Naive thymus-derived CD8-positive, alpha-beta T cell (primary cell): Measurements from ENCODE around the gene TTL. TPM values are rescaled to one million over a fixed set of nuclear protein-coding genes. Genes with fewer than 3 reads are reported as not detected.
"Not testable (repeated sequence)": the region's sequence is repeated elsewhere in the genome, so short reads cannot be mapped to it uniquely, and the experiment has no call there.

Experiments
- ATAC-seq, 2 donors: fragments of 150-1000 bp; cut with Tn5 transposase in 1 of 2; sonication (Bioruptor Pico), chemical (Tn5 transposase) in 1 of 2; 1 replicate in 1 of 2; 2 replicates in 1 of 2; pipeline ENCODE4 v1.10.0; 2021; ENCODE audit warnings: mild to moderate bottlenecking in 2 of 2, moderate library complexity in 2 of 2
- POLR2A ChIA-PET: fragments of 350-600 bp; sonication (Branson Sonifier 250); formaldehyde crosslinking; loops from one replicate; lab custom pipeline; 2021; ENCODE audit warnings: antibody characterized with exemption; lab: Charles Lee
- DNase-seq, 10 donors: peaks; one replicate each; pipeline versions ENCODE4 v3.0.0 to v3.0.0-alpha.2; 2020 to 2022
- H3K27ac Mint-ChIP-seq, 10 donors: one replicate each; pipeline ENCODE4 v1.8.0; 2020 to 2022; ENCODE audit warnings: mild to moderate bottlenecking in 10 of 10, mixed read lengths in 10 of 10, moderate library complexity in 4 of 10, inconsistent platforms in 1 of 10
- H3K27me3 Mint-ChIP-seq, 5 donors: one replicate each; pipeline ENCODE4 v1.8.0; 2021 to 2022; ENCODE audit warnings: mixed read lengths in 5 of 5
- H3K36me3 Mint-ChIP-seq, 3 donors: one replicate each; pipeline ENCODE4 v1.8.0; 2020 to 2022; ENCODE audit warnings: mixed read lengths in 3 of 3, mild to moderate bottlenecking in 2 of 3, inconsistent platforms in 1 of 3
- H3K4me1 Mint-ChIP-seq, 4 donors: one replicate each; pipeline ENCODE4 v1.8.0; 2021 to 2022; ENCODE audit warnings: mixed read lengths in 4 of 4
- H3K4me3 Mint-ChIP-seq, 10 donors: one replicate each; pipeline ENCODE4 v1.8.0; 2020 to 2022; ENCODE audit warnings: mild to moderate bottlenecking in 10 of 10, mixed read lengths in 10 of 10, moderate library complexity in 6 of 10, inconsistent platforms in 1 of 10
- H3K9me3 Mint-ChIP-seq, 9 donors: one replicate each; pipeline ENCODE4 v1.8.0; 2020 to 2022; ENCODE audit warnings: mixed read lengths in 9 of 9, mild to moderate bottlenecking in 3 of 9, inconsistent platforms in 1 of 9, moderate library complexity in 1 of 9
- polyA plus RNA-seq, 3 donors: library from polyadenylated mRNA; unstranded; fragments of 300-500 nt; fragmentation: Illumina TruSeq; gene quantifications; one replicate each; pipeline ENCODE4 v1.2.3, GENCODE V29; 2021
- total RNA-seq, 8 experiments: library from RNA in 2 of 8; stranded (reverse) in 2 of 8; gene quantifications; one replicate each; pipeline ENCODE4 v1.2.3 and lab custom pipeline; 2021 to 2026

The TTL gene
- total and polyA plus RNA-seq, 5 experiments from 2014 or later = 1.7 to 18.9 (median 3.3) TPM

DNA sequence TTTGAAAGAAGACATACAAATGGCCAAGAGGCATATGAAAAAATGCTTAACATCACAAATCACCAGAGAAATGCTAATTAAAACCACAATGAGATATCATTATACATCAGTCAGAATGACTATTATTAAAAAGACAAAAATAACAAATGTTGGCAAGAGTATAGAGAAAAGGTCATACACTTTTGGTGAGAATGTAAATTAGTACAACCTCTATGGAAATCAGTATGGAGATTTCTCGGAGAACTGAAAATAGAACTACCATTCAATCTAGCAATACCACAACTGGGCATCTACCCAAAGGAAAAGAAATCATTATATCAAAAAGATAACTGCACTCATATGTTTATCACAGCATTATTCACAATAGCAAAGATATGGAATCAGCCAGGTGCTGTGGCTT lies 37.7 kb upstream of the TTL start:
- ATAC-seq, DNase-seq, H3K4me3 Mint-ChIP-seq, H3K9me3 Mint-ChIP-seq, POLR2A ChIA-PET, H3K4me1 Mint-ChIP-seq, H3K27ac Mint-ChIP-seq, H3K36me3 Mint-ChIP-seq: not testable (repeated sequence)
- H3K27me3 Mint-ChIP-seq = peaks cover 0 to 14% (median 0%) of the 10 kb centered on the region in 5 donors

DNA sequence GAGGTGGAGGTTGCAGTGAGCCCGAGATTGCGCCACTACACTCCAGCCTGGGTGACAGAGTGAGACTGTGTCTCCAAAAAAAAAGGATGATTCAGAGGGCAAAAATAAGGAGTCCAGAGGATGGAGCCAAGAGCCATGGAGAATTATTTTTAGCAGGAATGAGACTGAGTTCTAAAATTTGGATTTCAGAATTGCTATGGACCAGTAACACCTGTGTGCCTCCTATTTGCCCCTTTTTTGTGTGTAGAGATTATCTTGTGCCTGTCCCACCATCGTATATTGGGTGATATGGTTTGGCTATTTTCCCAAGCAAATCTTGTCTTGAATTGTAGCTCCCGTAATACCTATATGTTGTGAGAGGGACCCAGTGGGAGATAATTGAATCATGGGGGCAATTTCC lies 32.1 kb upstream of the TTL start:
- ATAC-seq (no peak), DNase-seq (no peak)
- Mint-ChIP-seq H3K9me3 (peaks cover 0 to 10% (median 0%) of the 10 kb centered on the region in 9 donors), H3K36me3 (peaks cover 0 to 7% (median 2%) of the 10 kb centered on the region in 3 donors), H3K4me3 (no peak overlapping the region), H3K4me1 (peaks cover 0 to 1% (median 0%) of the 10 kb centered on the region in 4 donors), H3K27me3 (no peaks in the 10 kb centered on the region), H3K27ac (no peak overlapping the region)
- POLR2A ChIA-PET = no interaction called here

DNA sequence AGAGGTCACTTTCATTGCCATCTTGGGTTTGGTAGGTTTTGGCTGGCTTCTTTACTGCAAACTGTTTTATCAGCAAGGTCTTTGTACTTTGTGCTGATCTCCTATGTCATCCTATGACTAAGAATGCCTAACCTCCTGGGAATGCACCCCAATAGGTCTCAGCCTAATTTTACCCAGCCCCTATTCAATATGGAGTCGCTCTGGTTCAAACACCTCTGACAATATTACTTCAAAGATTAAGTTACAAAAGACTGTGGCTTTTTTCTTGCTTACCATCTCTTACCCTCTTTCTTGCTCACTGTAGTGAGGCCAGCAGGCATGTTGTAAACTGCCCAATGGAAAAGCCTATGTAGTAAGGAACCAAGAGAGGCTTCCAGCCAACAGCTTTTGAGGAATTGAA lies 30.6 kb upstream of the TTL start:
- DNase-seq (no peak), ATAC-seq (no peak)
- Mint-ChIP-seq H3K4me1 (peaks cover 0 to 1% (median 0%) of the 10 kb centered on the region in 4 donors), H3K4me3 (no peak overlapping the region), H3K36me3 (peaks cover 0 to 7% (median 2%) of the 10 kb centered on the region in 3 donors), H3K27ac (no peak overlapping the region), H3K9me3 (peaks cover 0 to 10% (median 0%) of the 10 kb centered on the region in 9 donors), H3K27me3 (peaks cover 0 to 4% (median 0%) of the 10 kb centered on the region in 5 donors)
- POLR2A ChIA-PET = no interaction called here

DNA sequence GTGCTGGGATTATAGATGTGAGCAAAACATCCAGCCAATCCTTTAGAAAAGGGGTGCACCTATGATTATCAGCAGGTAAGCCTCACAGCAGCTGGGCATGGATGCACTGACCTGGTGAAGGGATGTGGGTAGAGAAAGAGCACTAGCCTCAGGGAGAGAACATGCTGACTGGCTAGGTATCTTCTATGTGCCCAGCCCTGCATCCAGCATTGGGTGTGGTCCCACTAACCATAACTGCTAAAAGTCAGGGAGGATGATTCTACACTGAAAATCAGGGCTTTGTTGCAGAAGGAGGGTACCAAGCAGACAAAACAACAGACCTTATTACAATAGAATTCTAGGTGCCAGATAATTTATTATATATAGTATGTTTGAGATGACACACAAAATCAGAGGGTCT lies 27.4 kb upstream of the TTL start:
- H3K36me3 Mint-ChIP-seq = peaks cover 0 to 7% (median 2%) of the 10 kb centered on the region in 3 donors
- peak overlapping the region in 1 of 10 donors; percentile 8 for H3K27ac Mint-ChIP-seq
- ATAC-seq (no peak), DNase-seq (no peak)
- peaks cover 0 to 10% (median 0%) of the 10 kb centered on the region in 9 donors for H3K9me3 Mint-ChIP-seq
- H3K27me3 Mint-ChIP-seq = peaks cover 0 to 8% (median 4%) of the 10 kb centered on the region in 5 donors
- H3K4me1 Mint-ChIP-seq = peaks cover 0 to 1% (median 0%) of the 10 kb centered on the region in 4 donors
- POLR2A ChIA-PET = no interaction called here
- H3K4me3 Mint-ChIP-seq = no peak overlapping the region

DNA sequence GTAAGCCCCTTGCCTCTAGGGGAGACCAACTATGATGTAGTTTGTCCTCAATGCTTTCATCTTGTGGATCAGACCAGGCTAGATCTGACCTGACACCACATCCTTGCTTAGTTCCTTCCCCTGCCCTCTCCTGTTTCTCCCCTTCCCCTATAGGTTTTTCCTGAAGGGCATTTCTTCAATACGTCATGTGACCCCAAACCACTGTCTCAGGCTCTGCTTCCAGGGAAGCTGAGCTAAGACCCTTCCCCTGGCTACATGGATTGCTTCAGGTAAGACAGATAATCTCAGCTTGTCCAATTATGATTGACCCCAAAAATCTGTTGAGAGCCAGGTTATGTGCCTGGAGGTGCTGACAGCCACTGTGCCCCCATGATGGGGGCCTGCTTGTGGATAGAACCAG lies 22.6 kb upstream of the TTL start:
- H3K27ac Mint-ChIP-seq = no peak overlapping the region
- peaks cover 0 to under 1% (median 0%) of the 10 kb centered on the region in 4 donors for H3K4me1 Mint-ChIP-seq
- H3K36me3 Mint-ChIP-seq = no peaks in the 10 kb centered on the region
- POLR2A ChIA-PET = no interaction called here
- H3K4me3 Mint-ChIP-seq = no peak overlapping the region
- H3K27me3 Mint-ChIP-seq = peaks cover 6 to 21% (median 8%) of the 10 kb centered on the region in 5 donors
- no peak for DNase-seq
- H3K9me3 Mint-ChIP-seq = no peaks in the 10 kb centered on the region
- no peak for ATAC-seq

DNA sequence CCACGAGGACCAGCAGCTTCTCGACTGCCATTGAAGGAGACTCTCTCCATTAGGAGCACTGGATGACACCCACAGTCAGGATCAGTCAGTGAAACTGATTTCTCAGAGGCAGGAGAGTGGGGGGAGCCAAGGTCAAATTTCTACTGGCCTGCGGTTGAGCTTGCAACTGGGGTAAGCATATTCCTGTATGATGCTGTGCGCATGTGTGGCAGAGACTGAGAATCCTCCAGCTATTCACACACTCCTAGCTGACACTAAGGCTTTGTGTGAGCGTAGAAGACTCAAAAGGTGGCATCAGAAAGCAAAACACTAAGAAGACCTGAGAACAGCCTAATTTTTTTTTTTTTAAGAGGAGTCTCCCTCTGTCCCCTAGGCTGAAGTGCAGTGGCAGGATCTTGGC lies 19.8 kb upstream of the TTL start:
- Mint-ChIP-seq H3K4me1 (no peaks in the 10 kb centered on the region), H3K4me3 (no peak overlapping the region), H3K27ac (no peak overlapping the region), H3K27me3 (peaks cover 6 to 19% (median 8%) of the 10 kb centered on the region in 5 donors), H3K36me3 (no peaks in the 10 kb centered on the region), H3K9me3 (no peaks in the 10 kb centered on the region)
- DNase-seq (no peak), ATAC-seq (no peak)
- POLR2A ChIA-PET = interaction anchor here (0.8 kb wide), 1 partner anchor 162 kb away, joined by 3 read pairs; no protein-coding TSS in a partner anchor

DNA sequence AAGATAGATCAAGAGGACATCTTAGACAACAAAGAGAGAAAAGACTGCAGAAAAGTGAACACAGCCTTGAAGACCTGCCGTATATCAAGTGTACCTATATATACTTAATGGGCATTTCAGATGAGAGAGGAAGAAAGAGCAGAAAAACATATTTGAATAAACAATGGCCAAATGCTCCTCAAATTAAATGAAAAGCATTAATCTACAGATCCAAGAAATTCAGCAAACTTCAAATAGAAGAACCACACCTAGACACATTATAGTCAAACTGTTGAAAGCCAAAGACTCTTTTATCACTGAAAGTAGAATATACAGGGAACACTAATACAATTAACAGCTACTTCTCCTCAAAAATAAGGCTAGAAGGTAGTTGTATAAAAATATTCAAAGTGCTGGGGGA lies 18.7 kb upstream of the TTL start:
- Mint-ChIP-seq H3K9me3 (no peaks in the 10 kb centered on the region), H3K36me3 (no peaks in the 10 kb centered on the region), H3K4me1 (no peaks in the 10 kb centered on the region), H3K4me3 (no peak overlapping the region), H3K27ac (no peak overlapping the region), H3K27me3 (peaks cover 4 to 13% (median 8%) of the 10 kb centered on the region in 5 donors)
- DNase-seq (no peak), ATAC-seq (no peak)
- POLR2A ChIA-PET = interaction anchor here (0.6 kb wide), 1 partner anchor 16 kb away, joined by 3 read pairs; no protein-coding TSS in a partner anchor

DNA sequence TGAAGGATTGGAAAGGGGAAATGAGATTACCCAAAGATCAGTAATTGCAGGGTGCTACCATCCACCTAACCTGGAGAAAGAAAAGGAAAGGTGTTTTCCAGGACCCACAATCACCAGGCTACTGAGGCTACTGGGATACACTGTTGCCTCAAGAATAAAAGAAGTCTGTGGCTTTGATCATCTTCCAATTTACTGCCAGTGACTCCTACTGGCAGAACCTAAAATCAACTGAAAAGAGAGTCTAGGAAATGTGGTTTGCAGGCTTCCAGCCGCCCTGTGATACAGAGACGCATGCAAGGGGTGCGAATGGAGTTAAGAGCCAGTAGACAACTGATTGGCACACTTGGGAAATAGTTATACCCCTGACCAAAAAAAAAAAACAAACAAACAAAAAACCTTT lies 16.6 kb upstream of the TTL start:
- H3K27ac Mint-ChIP-seq = no peak overlapping the region
- no peaks in the 10 kb centered on the region for H3K9me3 Mint-ChIP-seq
- no peak overlapping the region for H3K4me3 Mint-ChIP-seq
- no peak for DNase-seq
- ATAC-seq = no peak
- POLR2A ChIA-PET = no interaction called here
- H3K27me3 Mint-ChIP-seq = peaks cover 4 to 13% (median 8%) of the 10 kb centered on the region in 5 donors
- no peaks in the 10 kb centered on the region for H3K4me1 Mint-ChIP-seq
- H3K36me3 Mint-ChIP-seq = no peaks in the 10 kb centered on the region

DNA sequence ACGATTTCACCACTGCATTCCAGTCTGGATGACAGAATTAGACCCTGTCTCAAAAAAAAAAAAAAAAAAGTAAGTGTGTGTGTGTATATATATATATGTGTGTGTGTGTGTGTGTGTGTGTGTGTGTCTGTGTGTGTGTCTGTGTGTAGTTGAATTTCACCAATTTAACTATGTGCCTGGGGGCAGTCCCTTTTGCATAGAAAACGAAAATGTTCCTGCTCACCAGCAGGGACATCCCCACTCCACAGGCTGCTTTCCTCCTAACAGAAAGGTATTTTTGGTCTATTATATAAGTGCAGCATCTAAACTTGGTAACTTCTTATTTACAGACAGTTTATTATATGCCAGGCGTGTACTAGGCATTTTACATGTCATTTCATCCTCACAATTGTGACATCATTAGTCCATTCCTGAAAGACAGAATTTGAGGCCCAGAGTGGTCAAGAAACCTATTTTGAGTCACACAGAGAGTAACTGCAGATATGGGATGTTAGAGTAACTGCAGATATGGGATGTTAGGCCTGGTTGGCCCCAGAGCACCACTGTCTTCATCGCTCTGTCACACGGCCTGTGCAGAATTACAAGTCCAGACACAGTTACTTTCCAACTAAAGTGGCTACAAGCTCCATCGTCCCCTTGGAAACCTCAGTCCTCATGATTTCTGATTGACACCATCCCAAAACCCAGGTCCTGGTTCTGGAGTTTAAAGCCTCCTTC lies 9.3 kb upstream of the TTL start:
- POLR2A ChIA-PET = interaction anchor here (1.5 kb wide), 1 partner anchor 11 kb away, joined by 3 read pairs; no protein-coding TSS in a partner anchor
- H3K27ac Mint-ChIP-seq = no peak overlapping the region
- no peak for ATAC-seq
- no peaks in the 10 kb centered on the region for H3K36me3 Mint-ChIP-seq
- H3K9me3 Mint-ChIP-seq = no peaks in the 10 kb centered on the region
- H3K4me1 Mint-ChIP-seq = no peaks in the 10 kb centered on the region
- DNase-seq = no peak
- no peak overlapping the region for H3K4me3 Mint-ChIP-seq
- H3K27me3 Mint-ChIP-seq = peaks cover 0 to 1% (median 0%) of the 10 kb centered on the region in 5 donors

DNA sequence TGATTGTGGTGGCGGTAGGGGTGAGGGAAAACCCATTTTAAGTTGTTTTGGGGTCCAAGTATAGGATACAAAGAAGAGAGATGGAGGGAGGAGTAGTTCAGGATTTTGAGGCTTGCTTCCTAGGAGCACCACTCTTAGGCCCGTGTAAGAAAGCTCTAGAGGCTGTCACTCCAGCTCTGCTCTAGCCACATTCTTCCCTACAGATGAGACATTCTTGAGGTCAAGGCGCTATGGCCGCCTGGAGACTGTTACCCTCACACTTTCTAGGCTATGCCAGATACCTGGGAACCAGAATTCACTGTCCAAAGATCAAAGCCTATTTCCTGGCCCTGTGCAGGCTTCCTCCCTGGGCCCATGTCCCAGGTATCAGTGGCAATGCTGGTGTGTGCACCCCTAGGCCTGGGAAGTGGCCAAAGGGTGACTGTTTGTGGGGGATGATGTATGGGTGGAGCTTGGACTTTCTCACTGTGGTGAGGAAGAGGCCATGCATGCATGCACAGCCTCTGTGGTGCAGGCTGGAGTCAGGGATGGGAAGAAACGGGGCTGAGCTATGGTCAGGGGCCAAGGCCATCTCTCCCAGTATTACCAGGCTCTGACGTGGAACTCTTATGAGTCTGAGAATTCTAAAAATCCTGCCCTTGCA lies 7.0 kb upstream of the TTL start:
- no peaks in the 10 kb centered on the region for H3K4me1 Mint-ChIP-seq
- H3K9me3 Mint-ChIP-seq = no peaks in the 10 kb centered on the region
- peak overlapping the region in 1 of 10 donors; percentile 44 for H3K27ac Mint-ChIP-seq
- no peak overlapping the region for H3K4me3 Mint-ChIP-seq
- no peaks in the 10 kb centered on the region for H3K36me3 Mint-ChIP-seq
- no peak for DNase-seq
- ATAC-seq = no peak
- peaks cover 0 to 1% (median 0%) of the 10 kb centered on the region in 5 donors for H3K27me3 Mint-ChIP-seq
- POLR2A ChIA-PET = no interaction called here

DNA sequence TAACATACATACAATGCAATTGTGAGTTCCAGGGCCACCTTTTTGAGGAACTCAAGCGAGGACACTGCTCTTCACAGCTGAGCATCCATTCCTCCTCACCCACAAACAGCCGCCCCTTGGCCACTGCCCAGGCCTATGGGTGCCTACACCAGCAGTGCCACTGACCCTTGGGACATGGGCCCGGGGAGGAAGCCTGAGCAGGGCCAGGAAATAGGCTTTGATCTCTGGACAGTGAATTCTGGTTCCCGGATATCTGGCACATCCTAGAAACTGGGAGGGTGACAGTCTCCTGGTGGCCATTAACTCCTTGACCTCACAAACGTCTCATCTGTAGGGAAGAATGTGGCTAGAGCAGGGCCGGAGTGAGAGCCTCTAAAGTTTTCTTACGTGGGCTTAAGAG lies 5.5 kb upstream of the TTL start:
- peaks cover 0 to 1% (median 0%) of the 10 kb centered on the region in 5 donors for H3K27me3 Mint-ChIP-seq
- DNase-seq = no peak
- H3K36me3 Mint-ChIP-seq = no peaks in the 10 kb centered on the region
- H3K4me3 Mint-ChIP-seq = no peak overlapping the region
- POLR2A ChIA-PET = no interaction called here
- H3K4me1 Mint-ChIP-seq = peaks cover 6 to 13% (median 10%) of the 10 kb centered on the region in 4 donors
- no peaks in the 10 kb centered on the region for H3K9me3 Mint-ChIP-seq
- H3K27ac Mint-ChIP-seq = no peak overlapping the region
- ATAC-seq = no peak

DNA sequence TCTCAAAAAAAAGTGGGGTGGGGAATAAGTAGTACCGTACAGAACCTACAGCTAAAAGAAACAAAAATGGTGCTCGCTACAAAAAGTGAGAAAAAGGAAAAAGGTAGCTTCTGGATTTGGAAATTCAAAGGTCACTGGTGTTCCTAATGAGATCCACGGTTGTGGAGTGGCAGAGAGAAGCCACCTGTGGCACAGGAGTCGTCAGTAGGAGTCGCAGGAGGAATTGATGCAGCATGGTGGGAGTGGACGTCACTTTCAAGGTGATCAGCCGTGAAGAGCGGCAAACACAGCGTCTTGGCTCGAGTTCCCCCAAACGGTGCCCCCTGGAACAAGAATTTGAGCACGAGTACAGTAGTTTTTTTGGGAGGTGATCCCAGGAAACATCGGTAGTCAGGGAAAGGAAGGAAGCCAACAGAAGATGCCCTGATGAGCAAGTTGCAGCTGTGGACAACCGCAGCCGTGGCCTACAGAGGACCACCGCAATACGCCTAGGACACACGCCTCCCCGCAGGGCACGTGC lies 1.4 kb upstream of the TTL start:
- POLR2A ChIA-PET = interaction anchor here (0.6 to 2.2 kb wide), 3 partner anchors 11 to 103 kb away, joined by 4 to 6 read pairs (median 4); partner anchors contain the start of genes CHCHD5 and POLR1B

More for the DNA sequence above, 1.4 kb upstream of the TTL start:
- peaks cover 18 to 33% (median 23%) of the 10 kb centered on the region in 4 donors for H3K4me1 Mint-ChIP-seq
- H3K27ac Mint-ChIP-seq = peak overlapping the region; percentile 87 to 94 (median 92)
- peak in 2 of 10 donors; percentile 6 to 18 for DNase-seq
- ATAC-seq = peak; percentile 17 to 24
- H3K9me3 Mint-ChIP-seq = no peaks in the 10 kb centered on the region
- H3K36me3 Mint-ChIP-seq = no peaks in the 10 kb centered on the region
- H3K27me3 Mint-ChIP-seq = peaks cover 0 to 1% (median 0%) of the 10 kb centered on the region in 5 donors
- peak overlapping the region; percentile 88 to 99 (median 98) for H3K4me3 Mint-ChIP-seq
